ENCODE results near the gene RAB14. TPM values are rescaled to one million over a fixed set of nuclear protein-coding genes. Genes with fewer than 3 reads are reported as not detected.

Gene RAB14
- total RNA-seq, 1 donor, result 36.3 TPM

- DNase-seq (ENCODE audit: low read depth), result no peak
- no peak for TF ChIP-seq CTCF (IDR thresholded peaks at IDR 0.05; ENCODE audit: insufficient read depth, low read depth, low read length)
- no peak overlapping the region for H3K4me3 ChIP-seq (ENCODE audit: low read depth, low read length)
Observed at GRCh38 chr9:121232251-121232650, 30.6 kb upstream of the RAB14 start.

GRCh38 chr9:121230256-121230655, 28.6 kb upstream of the RAB14 start:
- TF ChIP-seq CTCF (IDR thresholded peaks at IDR 0.05; ENCODE audit: insufficient read depth, low read depth, low read length), result no peak
- no peak overlapping the region for H3K4me3 ChIP-seq (ENCODE audit: low read depth, low read length)

GRCh38 chr9:121227862-121228261, 26.2 kb upstream of the RAB14 start:
- no peak overlapping the region for H3K4me3 ChIP-seq (ENCODE audit: low read depth, low read length)
- TF ChIP-seq CTCF (IDR thresholded peaks at IDR 0.05; ENCODE audit: insufficient read depth, low read depth, low read length), result no peak
- no peak for DNase-seq (ENCODE audit: low read depth)

More at GRCh38 chr9:121230256-121230655, 28.6 kb upstream of the RAB14 start:
- no peak for DNase-seq (ENCODE audit: low read depth)

GRCh38 chr9:121226175-121226574, 24.5 kb upstream of the RAB14 start:
- no peak for DNase-seq (ENCODE audit: low read depth)
- no peak for TF ChIP-seq CTCF (IDR thresholded peaks at IDR 0.05; ENCODE audit: insufficient read depth, low read depth, low read length)
- H3K4me3 ChIP-seq (ENCODE audit: low read depth, low read length), result no peak overlapping the region

- TF ChIP-seq CTCF (IDR thresholded peaks at IDR 0.05; ENCODE audit: insufficient read depth, low read depth, low read length), result no peak
- DNase-seq (ENCODE audit: low read depth), result no peak
Observed at GRCh38 chr9:121225240-121225639, 23.6 kb upstream of the RAB14 start.

GRCh38 chr9:121222524-121223171, 21.0 kb upstream of the RAB14 start:
- H3K4me3 ChIP-seq (ENCODE audit: low read depth, low read length), result no peak overlapping the region
- TF ChIP-seq CTCF (IDR thresholded peaks at IDR 0.05; ENCODE audit: insufficient read depth, low read depth, low read length), result peak; percentile 84
- DNase-seq (ENCODE audit: low read depth), result peak; percentile 68

More at GRCh38 chr9:121225240-121225639, 23.6 kb upstream of the RAB14 start:
- no peak overlapping the region for H3K4me3 ChIP-seq (ENCODE audit: low read depth, low read length)

- TF ChIP-seq CTCF (IDR thresholded peaks at IDR 0.05; ENCODE audit: insufficient read depth, low read depth, low read length), result no peak
- no peak for DNase-seq (ENCODE audit: low read depth)
Observed at GRCh38 chr9:121221664-121222055, 20.0 kb upstream of the RAB14 start.

More at GRCh38 chr9:121221664-121222055, 20.0 kb upstream of the RAB14 start:
- H3K4me3 ChIP-seq (ENCODE audit: low read depth, low read length), result no peak overlapping the region
